ENCODE data around the gene BACE2. TPM values are rescaled to one million over a fixed set of nuclear protein-coding genes. Genes with fewer than 3 reads are reported as not detected.

BACE2 gene
- total and polyA plus RNA-seq, 2 of the 13 experiments (the other 11 are each of a cell fraction or from before 2014, with no cell fraction given) = 0.07 to 0.11 TPM

DNA sequence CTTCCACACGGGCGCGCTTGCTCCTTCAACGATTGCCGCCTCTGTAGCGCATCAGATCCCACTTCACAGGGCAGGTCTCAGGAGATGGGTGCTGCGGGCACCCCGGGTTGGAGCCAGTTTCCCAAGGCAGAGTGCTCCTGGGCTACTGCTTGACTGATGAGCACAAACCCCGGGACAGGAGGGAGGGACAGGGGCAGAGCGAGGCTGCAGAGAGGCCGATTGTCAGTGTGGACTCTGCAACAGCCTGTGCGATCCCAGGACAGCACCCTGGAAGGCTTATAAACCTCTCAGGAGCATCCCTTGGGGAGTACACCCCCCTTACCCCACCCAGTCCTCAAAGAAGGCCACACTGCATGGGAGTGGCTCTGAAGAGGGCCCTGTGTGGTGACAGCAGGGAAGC, 28.0 kb upstream of the BACE2 start:
- in situ Hi-C loops (cut with HindIII; ENCODE audit: extremely low pct_ligation_motif_present, low pct_unique_long_range_greater_than_20kb) (no loop called here), intact Hi-C loops (cut with micrococcal nuclease; ENCODE audit: unreplicated experiment) (no loop called here)
- FAIRE-seq (no peak), ATAC-seq (no peak), DNase-seq (ENCODE audit: low spot score) (no peak)
- Histone ChIP-seq H3K27me3 (ENCODE audit: control insufficient read depth in 1 of 2, insufficient read depth in 2 of 2, low read length in 2 of 2) (peaks cover 6 to 30% of the 10 kb centered on the region in 2 experiments; a peak in 2 of 5 replicates), H3K9me3 (ENCODE audit: low read length) (no peaks in the 10 kb centered on the region), H4K20me1 (ENCODE audit: insufficient read depth, low read length) (no peaks in the 10 kb centered on the region), H3K4me3 (replicated peaks in 1 of 3; ENCODE audit: insufficient read depth in 1 of 3, low read depth in 2 of 3, low read length in 3 of 3) (no peak overlapping the region), H3K4me2 (ENCODE audit: low read depth, low read length) (no peak overlapping the region), H3K4me1 (ENCODE audit: insufficient read depth, low read length) (no peaks in the 10 kb centered on the region), H3K79me2 (ENCODE audit: insufficient read depth, low read length) (no peaks in the 10 kb centered on the region), H3K36me3 (replicated peaks in 1 of 2; ENCODE audit: control insufficient read depth in 1 of 2, insufficient read depth in 2 of 2, low read length in 2 of 2) (no peaks in the 10 kb centered on the region), H2AFZ (ENCODE audit: low read length) (no peak overlapping the region), H3K9ac (ENCODE audit: insufficient read depth, low read depth, low read length) (no peak overlapping the region), H3K27ac (ENCODE audit: extremely low read length, insufficient read depth, low read length) (no peak overlapping the region)
- ChIA-PET CTCF (ENCODE audit: low intra/inter-chr PET ratio, low total read pairs) (no interaction called here), POLR2A (no interaction called here)
- TF ChIP-seq ZNF3 (CRISPR knock-in tag; IDR thresholded peaks at IDR 0.05) (no peak), POLR2AphosphoS2 (IDR thresholded peaks at IDR 0.05; ENCODE audit: low read depth, low read length) (no peak), FOXA1 (IDR thresholded peaks at IDR 0.05) (no peak), FOXA1 (CRISPR knock-in tag; IDR thresholded peaks at IDR 0.05) (no peak), TCF7L2 (IDR thresholded peaks at IDR 0.05; ENCODE audit: low read depth, low read length) (no peak), SAP130 (CRISPR knock-in tag; IDR thresholded peaks at IDR 0.05; ENCODE audit: low read depth) (no peak), ZNF331 (CRISPR knock-in tag; IDR thresholded peaks at IDR 0.05) (no peak), ZNF18 (CRISPR knock-in tag; IDR thresholded peaks at IDR 0.05; ENCODE audit: insufficient replicate concordance) (no peak), ZNF891 (CRISPR knock-in tag; IDR thresholded peaks at IDR 0.05) (no peak), POGZ (CRISPR knock-in tag; IDR thresholded peaks at IDR 0.05) (no peak), EZH2 (conservative IDR thresholded peaks at IDR 0.05; ENCODE audit: low read depth, low read length) (no peak), TBX2 (CRISPR knock-in tag; IDR thresholded peaks at IDR 0.05; ENCODE audit: borderline replicate concordance) (no peak), AGO1 (IDR thresholded peaks at IDR 0.05; ENCODE audit: low read depth, low read length, poor library complexity, severe bottlenecking) (no peak), MXD3 (CRISPR knock-in tag; IDR thresholded peaks at IDR 0.05) (no peak), ZNF546 (CRISPR knock-in tag; conservative IDR thresholded peaks at IDR 0.05) (no peak), STAT5B (CRISPR knock-in tag; IDR thresholded peaks at IDR 0.05) (no peak)
- TF ChIP-seq, protein P1, sequence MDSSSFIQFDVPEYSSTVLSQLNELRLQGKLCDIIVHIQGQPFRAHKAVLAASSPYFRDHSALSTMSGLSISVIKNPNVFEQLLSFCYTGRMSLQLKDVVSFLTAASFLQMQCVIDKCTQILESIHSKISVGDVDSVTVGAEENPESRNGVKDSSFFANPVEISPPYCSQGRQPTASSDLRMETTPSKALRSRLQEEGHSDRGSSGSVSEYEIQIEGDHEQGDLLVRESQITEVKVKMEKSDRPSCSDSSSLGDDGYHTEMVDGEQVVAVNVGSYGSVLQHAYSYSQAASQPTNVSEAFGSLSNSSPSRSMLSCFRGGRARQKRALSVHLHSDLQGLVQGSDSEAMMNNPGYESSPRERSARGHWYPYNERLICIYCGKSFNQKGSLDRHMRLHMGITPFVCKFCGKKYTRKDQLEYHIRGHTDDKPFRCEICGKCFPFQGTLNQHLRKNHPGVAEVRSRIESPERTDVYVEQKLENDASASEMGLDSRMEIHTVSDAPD (CRISPR knock-in tag; IDR thresholded peaks at IDR 0.05) = no peak
- TF ChIP-seq, protein P2, sequence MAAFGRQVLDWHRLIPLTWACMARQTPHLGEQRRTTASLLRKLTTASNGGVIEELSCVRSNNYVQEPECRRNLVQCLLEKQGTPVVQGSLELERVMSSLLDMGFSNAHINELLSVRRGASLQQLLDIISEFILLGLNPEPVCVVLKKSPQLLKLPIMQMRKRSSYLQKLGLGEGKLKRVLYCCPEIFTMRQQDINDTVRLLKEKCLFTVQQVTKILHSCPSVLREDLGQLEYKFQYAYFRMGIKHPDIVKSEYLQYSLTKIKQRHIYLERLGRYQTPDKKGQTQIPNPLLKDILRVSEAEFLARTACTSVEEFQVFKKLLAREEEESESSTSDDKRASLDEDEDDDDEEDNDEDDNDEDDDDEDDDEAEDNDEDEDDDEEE (CRISPR knock-in tag; IDR thresholded peaks at IDR 0.05) = no peak
- TF ChIP-seq, protein P3, sequence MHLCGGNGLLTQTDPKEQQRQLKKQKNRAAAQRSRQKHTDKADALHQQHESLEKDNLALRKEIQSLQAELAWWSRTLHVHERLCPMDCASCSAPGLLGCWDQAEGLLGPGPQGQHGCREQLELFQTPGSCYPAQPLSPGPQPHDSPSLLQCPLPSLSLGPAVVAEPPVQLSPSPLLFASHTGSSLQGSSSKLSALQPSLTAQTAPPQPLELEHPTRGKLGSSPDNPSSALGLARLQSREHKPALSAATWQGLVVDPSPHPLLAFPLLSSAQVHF (CRISPR knock-in tag; IDR thresholded peaks at IDR 0.05) = no peak
- TF ChIP-seq, protein P4, sequence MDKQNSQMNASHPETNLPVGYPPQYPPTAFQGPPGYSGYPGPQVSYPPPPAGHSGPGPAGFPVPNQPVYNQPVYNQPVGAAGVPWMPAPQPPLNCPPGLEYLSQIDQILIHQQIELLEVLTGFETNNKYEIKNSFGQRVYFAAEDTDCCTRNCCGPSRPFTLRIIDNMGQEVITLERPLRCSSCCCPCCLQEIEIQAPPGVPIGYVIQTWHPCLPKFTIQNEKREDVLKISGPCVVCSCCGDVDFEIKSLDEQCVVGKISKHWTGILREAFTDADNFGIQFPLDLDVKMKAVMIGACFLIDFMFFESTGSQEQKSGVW (CRISPR knock-in tag; IDR thresholded peaks at IDR 0.05; ENCODE audit: borderline replicate concordance) = no peak
- no TSS peak for BruUV-seq (replicated peaks)
- 64% methylated on average over 10 of the region's 12 CpGs for WGBS (ENCODE audit: low lambda C conversion rate)
